OCI-LY1 (cell line): Measurements from ENCODE around the gene FAM20C.

Experiments
- H2AFZ ChIP-seq: fragments of 200-600 bp; sonication (generic), shearing (Covaris generic); 2 replicates; pipeline ENCODE4 v1.6.0; 2014; ENCODE audit warnings: antibody characterized with exemption, mild to moderate bottlenecking, low read length
- H3F3A ChIP-seq: fragments of 200-600 bp; sonication (generic), shearing (Covaris generic); 2 replicates; pipeline ENCODE4 v1.6.0; 2014; ENCODE audit warnings: mild to moderate bottlenecking, antibody characterized with exemption, low read length, moderate library complexity; ENCODE audit not compliant: insufficient read depth
- H3K27ac ChIP-seq: fragments of 200-600 bp; sonication (generic); 2 replicates; pipeline ENCODE4 v1.5.1; 2014; ENCODE audit warnings: low read length, mixed run types, mild to moderate bottlenecking, low read depth; ENCODE audit not compliant: poor library complexity, severe bottlenecking
- H3K27me3 ChIP-seq: fragments of 200-600 bp; sonication (generic); 2 replicates; pipeline ENCODE4 v1.6.0; 2014; ENCODE audit warnings: antibody characterized with exemption, mild to moderate bottlenecking, low read length, moderate library complexity; ENCODE audit not compliant: insufficient read depth
- H3K36me3 ChIP-seq: fragments of 200-600 bp; sonication (generic); 2 replicates; pipeline ENCODE4 v1.6.1; 2014; ENCODE audit warnings: mild to moderate bottlenecking, antibody characterized with exemption, low read length, moderate library complexity, mixed read lengths; ENCODE audit not compliant: insufficient read depth
- H3K4me1 ChIP-seq: fragments of 200-600 bp; sonication (generic); 2 replicates; pipeline ENCODE4 v1.5.1; 2014; ENCODE audit warnings: mild to moderate bottlenecking, low read length, moderate library complexity; ENCODE audit not compliant: insufficient read depth, severe bottlenecking
- H3K4me2 ChIP-seq: fragments of 200-600 bp; sonication (generic), shearing (Covaris generic); 2 replicates; pipeline ENCODE4 v1.6.1; 2014; ENCODE audit warnings: low read length
- H3K4me3 ChIP-seq: fragments of 200-600 bp; sonication (generic); 2 replicates; pipeline ENCODE4 v1.5.1; 2014; ENCODE audit warnings: low read length, low read depth, mild to moderate bottlenecking, mixed read lengths; ENCODE audit not compliant: poor library complexity, severe bottlenecking
- H3K79me2 ChIP-seq: fragments of 200-600 bp; shearing (Covaris generic); 2 replicates; pipeline ENCODE4 v1.6.1; 2016; ENCODE audit warnings: mixed run types, low read length, mixed read lengths; ENCODE audit not compliant: insufficient read depth
- H3K9ac ChIP-seq: fragments of 200-600 bp; sonication (generic), shearing (Covaris generic); 2 replicates; pipeline ENCODE4 v1.6.1; 2014; ENCODE audit warnings: mild to moderate bottlenecking, low read length, mixed read lengths
- H3K9me2 ChIP-seq: fragments of 200-600 bp; sonication (generic), shearing (Covaris generic); 2 replicates; pipeline ENCODE4 v1.6.1; 2014; ENCODE audit warnings: low read depth, mild to moderate bottlenecking, low read length, mixed read lengths
- H3K9me3 ChIP-seq: fragments of 200-600 bp; shearing (Covaris generic); 2 replicates; pipeline ENCODE4 v1.6.1; 2014; ENCODE audit warnings: low read length, mixed read lengths
- H4K20me1 ChIP-seq: fragments of 200-600 bp; sonication (generic), shearing (Covaris generic); 2 replicates; pipeline ENCODE4 v1.6.0; 2016; ENCODE audit warnings: mild to moderate bottlenecking, low read length; ENCODE audit not compliant: insufficient read depth
- EZH2 ChIP-seq: fragments of 200-600 bp; sonication (generic), shearing (Covaris generic); IDR thresholded peaks from 2 replicates; pipeline ENCODE4 v1.8.0; 2017; ENCODE audit warnings: borderline replicate concordance, mixed run types, mild to moderate bottlenecking, antibody characterized with exemption, low read length, moderate library complexity, mixed read lengths
- TF ChIP-seq, protein P1 (sequence below): fragments of 200-600 bp; sonication (generic), shearing (Covaris generic); IDR thresholded peaks from 2 replicates; pipeline ENCODE4 v1.5.1; 2017; ENCODE audit warnings: mild to moderate bottlenecking, antibody characterized with exemption, low read length, moderate library complexity, mixed read lengths

Gene FAM20C

GRCh38 chr7:163298-163695 lies 29.1 kb upstream of the FAM20C start:
- Histone ChIP-seq H3K36me3 (no peaks in the 10 kb centered on the region), H3K4me3 (no peak overlapping the region), H2AFZ (no peak overlapping the region), H3K27ac (no peak overlapping the region), H3K9me3 (no peaks in the 10 kb centered on the region), H3K4me2 (no peak overlapping the region), H3K79me2 (no peaks in the 10 kb centered on the region), H4K20me1 (no peaks in the 10 kb centered on the region), H3K9ac (no peak overlapping the region), H3F3A (no peaks in the 10 kb centered on the region), H3K9me2 (no peaks in the 10 kb centered on the region), H3K4me1 (no peaks in the 10 kb centered on the region), H3K27me3 (peaks cover 4% of the 10 kb centered on the region; the same call in 1 of the 2 replicates)
- TF ChIP-seq, protein P1, sequence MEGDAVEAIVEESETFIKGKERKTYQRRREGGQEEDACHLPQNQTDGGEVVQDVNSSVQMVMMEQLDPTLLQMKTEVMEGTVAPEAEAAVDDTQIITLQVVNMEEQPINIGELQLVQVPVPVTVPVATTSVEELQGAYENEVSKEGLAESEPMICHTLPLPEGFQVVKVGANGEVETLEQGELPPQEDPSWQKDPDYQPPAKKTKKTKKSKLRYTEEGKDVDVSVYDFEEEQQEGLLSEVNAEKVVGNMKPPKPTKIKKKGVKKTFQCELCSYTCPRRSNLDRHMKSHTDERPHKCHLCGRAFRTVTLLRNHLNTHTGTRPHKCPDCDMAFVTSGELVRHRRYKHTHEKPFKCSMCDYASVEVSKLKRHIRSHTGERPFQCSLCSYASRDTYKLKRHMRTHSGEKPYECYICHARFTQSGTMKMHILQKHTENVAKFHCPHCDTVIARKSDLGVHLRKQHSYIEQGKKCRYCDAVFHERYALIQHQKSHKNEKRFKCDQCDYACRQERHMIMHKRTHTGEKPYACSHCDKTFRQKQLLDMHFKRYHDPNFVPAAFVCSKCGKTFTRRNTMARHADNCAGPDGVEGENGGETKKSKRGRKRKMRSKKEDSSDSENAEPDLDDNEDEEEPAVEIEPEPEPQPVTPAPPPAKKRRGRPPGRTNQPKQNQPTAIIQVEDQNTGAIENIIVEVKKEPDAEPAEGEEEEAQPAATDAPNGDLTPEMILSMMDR, result no peak
- TF ChIP-seq EZH2, result no peak

- Histone ChIP-seq H3K27ac (no peak overlapping the region), H3K4me1 (no peaks in the 10 kb centered on the region), H3K4me2 (no peak overlapping the region), H3K9me3 (no peaks in the 10 kb centered on the region), H3K4me3 (no peak overlapping the region), H3K9ac (no peak overlapping the region), H3K79me2 (no peaks in the 10 kb centered on the region), H3F3A (no peaks in the 10 kb centered on the region), H4K20me1 (no peaks in the 10 kb centered on the region), H2AFZ (no peak overlapping the region), H3K36me3 (no peaks in the 10 kb centered on the region), H3K27me3 (peaks cover 4% of the 10 kb centered on the region; the same call in 1 of the 2 replicates), H3K9me2 (no peaks in the 10 kb centered on the region)
- TF ChIP-seq, protein P1, result no peak
- no peak for TF ChIP-seq EZH2
These were observed 28.1 kb upstream of the FAM20C start for GRCh38 chr7:163971-164881.

DNA sequence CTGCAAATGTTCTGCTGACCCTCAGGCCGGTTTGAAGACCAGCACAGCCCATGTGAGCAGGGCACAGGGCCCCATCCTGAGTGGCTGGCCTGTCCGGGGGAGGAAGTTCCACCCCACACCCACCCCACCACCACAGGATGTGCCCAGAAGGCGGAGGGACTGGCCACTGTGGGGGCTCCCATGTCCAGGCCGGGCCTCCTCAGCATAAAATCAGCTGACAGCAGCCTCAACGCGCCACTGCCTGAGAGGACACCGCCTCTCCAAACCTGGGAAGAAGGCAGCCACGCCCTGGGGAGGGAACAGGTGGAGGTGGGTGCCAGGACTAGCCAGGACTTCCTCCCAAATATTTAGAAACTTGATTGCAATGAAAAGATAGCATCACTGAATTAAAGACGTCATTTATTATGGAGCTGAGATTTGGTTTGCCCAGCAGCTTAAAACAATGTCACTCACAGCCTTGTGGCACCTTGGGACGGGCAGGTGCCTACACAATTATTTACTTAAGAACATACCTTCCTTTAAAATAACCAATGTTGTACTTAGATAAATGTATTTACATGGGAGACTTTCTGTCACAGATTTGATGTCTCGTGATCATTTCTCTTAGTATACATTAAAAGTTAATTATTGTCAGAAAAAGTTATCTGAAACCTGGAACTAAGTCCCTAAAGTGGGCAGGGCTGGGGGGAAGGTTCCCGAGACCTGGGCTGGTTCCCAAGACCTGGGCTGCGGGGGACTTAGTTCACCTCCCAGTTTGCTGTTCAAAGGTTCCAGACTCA lies 27.3 kb upstream of the FAM20C start:
- Histone ChIP-seq H3K4me3 (no peak overlapping the region), H3K9me2 (no peaks in the 10 kb centered on the region), H3K27me3 (no peaks in the 10 kb centered on the region), H3K4me2 (no peak overlapping the region), H3K4me1 (no peaks in the 10 kb centered on the region), H3K36me3 (no peaks in the 10 kb centered on the region), H3K9ac (no peak overlapping the region), H3K79me2 (no peaks in the 10 kb centered on the region), H2AFZ (no peak overlapping the region), H3F3A (no peaks in the 10 kb centered on the region), H4K20me1 (no peaks in the 10 kb centered on the region), H3K9me3 (no peaks in the 10 kb centered on the region), H3K27ac (no peak overlapping the region)
- TF ChIP-seq, protein P1, result no peak
- TF ChIP-seq EZH2, result no peak
